ENCODE results near the gene CGB7. TPM values are rescaled to one million over a fixed set of nuclear protein-coding genes. Genes with fewer than 3 reads are reported as not detected.

Gene CGB7
- total and polyA plus RNA-seq, 9 of the 15 experiments (the other 6 are each of a cell fraction or from before 2014, with no cell fraction given) = not detected

DNA sequence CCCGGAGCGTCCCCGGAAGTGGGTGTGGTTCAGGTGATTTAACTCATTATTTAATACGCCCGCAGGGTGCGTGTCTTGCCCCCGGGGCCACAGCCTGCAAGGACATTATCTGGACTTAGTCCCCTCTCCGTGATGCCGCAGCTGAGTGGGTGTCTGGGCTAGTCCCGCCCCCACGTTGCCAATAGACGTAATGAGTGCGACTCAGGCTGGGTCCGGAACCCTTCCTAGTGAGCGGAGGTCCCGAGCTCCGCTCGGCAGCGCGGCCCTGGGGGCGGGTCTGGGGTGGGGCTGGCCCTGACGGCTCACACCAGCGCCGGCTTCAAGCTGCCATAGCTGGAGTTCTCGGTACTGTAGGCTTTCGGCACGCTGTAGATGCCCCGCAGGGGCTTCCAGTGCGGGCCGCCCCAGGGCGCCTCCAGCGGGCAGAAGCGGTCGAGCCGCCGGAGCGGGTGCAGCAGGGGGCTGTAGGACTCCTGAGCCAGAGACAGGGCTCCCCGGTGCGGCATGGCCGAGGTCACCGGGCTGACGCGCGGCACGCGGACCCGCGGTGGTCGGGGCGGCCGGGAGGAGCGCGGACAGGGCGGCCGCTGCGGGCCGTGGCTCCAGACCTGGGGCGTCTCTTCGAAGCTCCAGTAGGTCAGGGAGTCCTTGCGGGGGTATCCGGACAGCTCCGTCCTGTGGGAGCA is 39.7 kb downstream of the CGB7 start (continued):
- TF ChIP-seq, protein P1, sequence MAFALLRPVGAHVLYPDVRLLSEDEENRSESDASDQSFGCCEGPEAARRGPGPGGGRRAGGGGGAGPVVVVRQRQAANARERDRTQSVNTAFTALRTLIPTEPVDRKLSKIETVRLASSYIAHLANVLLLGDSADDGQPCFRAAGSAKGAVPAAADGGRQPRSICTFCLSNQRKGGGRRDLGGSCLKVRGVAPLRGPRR (CRISPR knock-in tag; IDR thresholded peaks at IDR 0.05) = no peak
- TF ChIP-seq ZNF830 (CRISPR knock-in tag; IDR thresholded peaks at IDR 0.05) = no peak
- TF ChIP-seq EHMT2 (IDR thresholded peaks at IDR 0.05) = no peak
- no peak for TF ChIP-seq RBM34 (IDR thresholded peaks at IDR 0.05; ENCODE audit: borderline replicate concordance, insufficient read depth, low read length)
- TF ChIP-seq, protein P2, sequence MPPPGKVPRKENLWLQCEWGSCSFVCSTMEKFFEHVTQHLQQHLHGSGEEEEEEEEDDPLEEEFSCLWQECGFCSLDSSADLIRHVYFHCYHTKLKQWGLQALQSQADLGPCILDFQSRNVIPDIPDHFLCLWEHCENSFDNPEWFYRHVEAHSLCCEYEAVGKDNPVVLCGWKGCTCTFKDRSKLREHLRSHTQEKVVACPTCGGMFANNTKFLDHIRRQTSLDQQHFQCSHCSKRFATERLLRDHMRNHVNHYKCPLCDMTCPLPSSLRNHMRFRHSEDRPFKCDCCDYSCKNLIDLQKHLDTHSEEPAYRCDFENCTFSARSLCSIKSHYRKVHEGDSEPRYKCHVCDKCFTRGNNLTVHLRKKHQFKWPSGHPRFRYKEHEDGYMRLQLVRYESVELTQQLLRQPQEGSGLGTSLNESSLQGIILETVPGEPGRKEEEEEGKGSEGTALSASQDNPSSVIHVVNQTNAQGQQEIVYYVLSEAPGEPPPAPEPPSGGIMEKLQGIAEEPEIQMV (tag; conservative IDR thresholded peaks at IDR 0.05; ENCODE audit: low read depth) = no peak
- TF ChIP-seq FOXJ3 (CRISPR knock-in tag; IDR thresholded peaks at IDR 0.05) = no peak
- TF ChIP-seq MAZ (CRISPR knock-in tag; conservative IDR thresholded peaks at IDR 0.05 in 1 of 2, IDR thresholded peaks at IDR 0.05 in 1 of 2) = peak; percentile 50 to 57; a peak in 1 of 4 replicates
- no peak for TF ChIP-seq TCF7L2 (IDR thresholded peaks at IDR 0.05; ENCODE audit: low read depth, low read length)
- 0 out of 2 replicates have a peak, but pooled peaks have one; percentile 39 for TF ChIP-seq FOXP1 (CRISPR knock-in tag; IDR thresholded peaks at IDR 0.05)
- TF ChIP-seq BCOR (IDR thresholded peaks at IDR 0.05) = no peak
- TF ChIP-seq, protein P3, sequence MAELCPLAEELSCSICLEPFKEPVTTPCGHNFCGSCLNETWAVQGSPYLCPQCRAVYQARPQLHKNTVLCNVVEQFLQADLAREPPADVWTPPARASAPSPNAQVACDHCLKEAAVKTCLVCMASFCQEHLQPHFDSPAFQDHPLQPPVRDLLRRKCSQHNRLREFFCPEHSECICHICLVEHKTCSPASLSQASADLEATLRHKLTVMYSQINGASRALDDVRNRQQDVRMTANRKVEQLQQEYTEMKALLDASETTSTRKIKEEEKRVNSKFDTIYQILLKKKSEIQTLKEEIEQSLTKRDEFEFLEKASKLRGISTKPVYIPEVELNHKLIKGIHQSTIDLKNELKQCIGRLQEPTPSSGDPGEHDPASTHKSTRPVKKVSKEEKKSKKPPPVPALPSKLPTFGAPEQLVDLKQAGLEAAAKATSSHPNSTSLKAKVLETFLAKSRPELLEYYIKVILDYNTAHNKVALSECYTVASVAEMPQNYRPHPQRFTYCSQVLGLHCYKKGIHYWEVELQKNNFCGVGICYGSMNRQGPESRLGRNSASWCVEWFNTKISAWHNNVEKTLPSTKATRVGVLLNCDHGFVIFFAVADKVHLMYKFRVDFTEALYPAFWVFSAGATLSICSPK (IDR thresholded peaks at IDR 0.05; ENCODE audit: borderline replicate concordance) = no peak
- TF ChIP-seq CBFB (CRISPR knock-in tag; IDR thresholded peaks at IDR 0.05) = no peak
- TF ChIP-seq, protein P4, sequence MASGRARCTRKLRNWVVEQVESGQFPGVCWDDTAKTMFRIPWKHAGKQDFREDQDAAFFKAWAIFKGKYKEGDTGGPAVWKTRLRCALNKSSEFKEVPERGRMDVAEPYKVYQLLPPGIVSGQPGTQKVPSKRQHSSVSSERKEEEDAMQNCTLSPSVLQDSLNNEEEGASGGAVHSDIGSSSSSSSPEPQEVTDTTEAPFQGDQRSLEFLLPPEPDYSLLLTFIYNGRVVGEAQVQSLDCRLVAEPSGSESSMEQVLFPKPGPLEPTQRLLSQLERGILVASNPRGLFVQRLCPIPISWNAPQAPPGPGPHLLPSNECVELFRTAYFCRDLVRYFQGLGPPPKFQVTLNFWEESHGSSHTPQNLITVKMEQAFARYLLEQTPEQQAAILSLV (tag; IDR thresholded peaks at IDR 0.05) = no peak
- peak; percentile 81 for TF ChIP-seq L3MBTL2 (IDR thresholded peaks at IDR 0.05)
- TF ChIP-seq SETDB1 (IDR thresholded peaks at IDR 0.05; ENCODE audit: low read length) = no peak
- TF ChIP-seq CBX8 (IDR thresholded peaks at IDR 0.05; ENCODE audit: borderline replicate concordance, extremely low read depth, low read depth, low read length, poor library complexity, severe bottlenecking) = no peak
- no peak for TF ChIP-seq MTF1 (CRISPR knock-in tag; IDR thresholded peaks at IDR 0.05; ENCODE audit: borderline replicate concordance)
- TF ChIP-seq, protein P5, sequence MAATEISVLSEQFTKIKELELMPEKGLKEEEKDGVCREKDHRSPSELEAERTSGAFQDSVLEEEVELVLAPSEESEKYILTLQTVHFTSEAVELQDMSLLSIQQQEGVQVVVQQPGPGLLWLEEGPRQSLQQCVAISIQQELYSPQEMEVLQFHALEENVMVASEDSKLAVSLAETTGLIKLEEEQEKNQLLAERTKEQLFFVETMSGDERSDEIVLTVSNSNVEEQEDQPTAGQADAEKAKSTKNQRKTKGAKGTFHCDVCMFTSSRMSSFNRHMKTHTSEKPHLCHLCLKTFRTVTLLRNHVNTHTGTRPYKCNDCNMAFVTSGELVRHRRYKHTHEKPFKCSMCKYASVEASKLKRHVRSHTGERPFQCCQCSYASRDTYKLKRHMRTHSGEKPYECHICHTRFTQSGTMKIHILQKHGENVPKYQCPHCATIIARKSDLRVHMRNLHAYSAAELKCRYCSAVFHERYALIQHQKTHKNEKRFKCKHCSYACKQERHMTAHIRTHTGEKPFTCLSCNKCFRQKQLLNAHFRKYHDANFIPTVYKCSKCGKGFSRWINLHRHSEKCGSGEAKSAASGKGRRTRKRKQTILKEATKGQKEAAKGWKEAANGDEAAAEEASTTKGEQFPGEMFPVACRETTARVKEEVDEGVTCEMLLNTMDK (IDR thresholded peaks at IDR 0.05; ENCODE audit: borderline replicate concordance, insufficient read depth, low read depth, low read length, poor library complexity, severe bottlenecking) = peak; percentile 46
- TF ChIP-seq ETV1 (tag; conservative IDR thresholded peaks at IDR 0.05; ENCODE audit: low read depth) = no peak
- TF ChIP-seq MEF2D (tag; conservative IDR thresholded peaks at IDR 0.05; ENCODE audit: low read depth) = no peak
- no peak for TF ChIP-seq ZNF12 (CRISPR knock-in tag; IDR thresholded peaks at IDR 0.05)
